Stimulated activated naive CD4-positive, alpha-beta T cell (primary cell): ENCODE results near the gene SNX2.
"Not testable (repeated sequence)": the region's sequence is repeated elsewhere in the genome, so short reads cannot be mapped to it uniquely, and the experiment has no call there.

Experiments
- DNase-seq, 6 experiments: peaks; one replicate each; lab custom pipeline; 2025; lab: John Stamatoyannopoulos, UW

Gene SNX2, protein sequence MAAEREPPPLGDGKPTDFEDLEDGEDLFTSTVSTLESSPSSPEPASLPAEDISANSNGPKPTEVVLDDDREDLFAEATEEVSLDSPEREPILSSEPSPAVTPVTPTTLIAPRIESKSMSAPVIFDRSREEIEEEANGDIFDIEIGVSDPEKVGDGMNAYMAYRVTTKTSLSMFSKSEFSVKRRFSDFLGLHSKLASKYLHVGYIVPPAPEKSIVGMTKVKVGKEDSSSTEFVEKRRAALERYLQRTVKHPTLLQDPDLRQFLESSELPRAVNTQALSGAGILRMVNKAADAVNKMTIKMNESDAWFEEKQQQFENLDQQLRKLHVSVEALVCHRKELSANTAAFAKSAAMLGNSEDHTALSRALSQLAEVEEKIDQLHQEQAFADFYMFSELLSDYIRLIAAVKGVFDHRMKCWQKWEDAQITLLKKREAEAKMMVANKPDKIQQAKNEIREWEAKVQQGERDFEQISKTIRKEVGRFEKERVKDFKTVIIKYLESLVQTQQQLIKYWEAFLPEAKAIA

DNA sequence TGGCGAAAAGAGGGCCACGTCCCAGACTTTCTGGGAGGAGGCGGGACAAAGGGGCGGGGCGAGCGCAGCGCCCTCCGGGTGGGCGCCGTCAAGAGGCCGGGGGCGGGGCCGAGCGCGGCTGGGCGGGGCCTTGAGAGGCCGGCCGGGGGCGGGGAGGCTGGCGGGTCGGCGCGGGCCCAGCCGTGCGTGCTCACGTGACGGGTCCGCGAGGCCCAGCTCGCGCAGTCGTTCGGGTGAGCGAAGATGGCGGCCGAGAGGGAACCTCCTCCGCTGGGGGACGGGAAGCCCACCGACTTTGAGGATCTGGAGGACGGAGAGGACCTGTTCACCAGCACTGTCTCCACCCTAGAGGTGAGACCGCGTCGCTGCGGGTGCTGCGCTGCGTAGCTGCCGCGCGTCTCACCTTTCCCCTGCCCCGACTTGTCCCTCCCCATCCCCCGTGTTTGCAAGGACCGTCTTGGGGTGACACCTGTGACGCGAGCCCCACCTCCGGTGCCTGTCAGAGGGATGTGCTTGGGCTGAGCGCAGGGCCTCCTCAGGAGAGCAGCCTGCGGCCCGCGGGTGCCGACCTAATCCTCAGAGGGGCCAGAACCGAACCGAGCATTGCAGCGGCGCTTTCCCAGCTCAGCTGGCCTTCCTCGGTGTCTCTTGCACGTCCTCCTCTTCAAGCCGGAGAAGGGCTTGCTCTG, at the start of gene SNX2:
Gene SNX2, plus strand, starts transcription at position 220 of the 689 bp plus-strand sequence. Its CDS starts 24 bp downstream, at position 244.
- DNase-seq = peak; percentile 78 to 94 (median 88)

DNA sequence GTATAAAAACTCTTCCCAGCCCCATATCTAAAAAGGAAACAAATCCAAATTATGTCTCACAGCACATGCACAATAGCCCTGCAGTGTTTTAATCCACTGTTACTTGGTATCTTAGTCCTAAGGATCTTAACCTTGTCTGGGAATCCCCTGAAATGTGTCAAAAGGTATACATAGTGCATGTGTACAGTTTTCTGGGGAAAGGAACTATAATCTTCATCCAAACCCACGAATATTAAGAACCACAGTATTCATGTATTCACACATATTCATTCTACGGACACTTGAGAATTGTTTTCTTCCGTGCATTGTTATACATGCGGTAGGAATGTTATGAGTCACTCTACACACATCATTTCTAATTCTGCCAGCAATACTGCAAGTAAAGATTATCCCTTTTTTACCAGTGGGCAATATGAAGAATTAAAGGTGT, 47.8 kb upstream of the SNX2 start:
- no peak for DNase-seq

DNA sequence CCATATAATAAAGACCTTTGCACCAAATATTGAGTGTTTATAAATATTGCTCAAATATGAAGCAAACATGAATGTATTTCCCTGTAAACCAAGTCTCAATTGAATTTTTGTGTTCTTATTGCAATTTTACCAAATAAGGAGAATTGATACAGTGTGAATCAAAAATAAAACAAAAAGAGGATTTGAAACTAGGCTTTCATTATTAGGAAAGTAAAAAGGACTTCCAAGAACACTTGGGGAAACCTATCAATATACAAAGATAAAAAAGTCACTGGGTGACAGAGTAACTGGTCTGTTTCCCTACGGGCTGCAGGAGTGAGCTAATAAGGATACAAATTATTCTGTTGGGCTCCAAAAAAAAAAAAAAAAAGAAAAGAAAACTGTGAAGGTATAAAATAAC, 44.8 kb upstream of the SNX2 start:
- DNase-seq = no peak

DNA sequence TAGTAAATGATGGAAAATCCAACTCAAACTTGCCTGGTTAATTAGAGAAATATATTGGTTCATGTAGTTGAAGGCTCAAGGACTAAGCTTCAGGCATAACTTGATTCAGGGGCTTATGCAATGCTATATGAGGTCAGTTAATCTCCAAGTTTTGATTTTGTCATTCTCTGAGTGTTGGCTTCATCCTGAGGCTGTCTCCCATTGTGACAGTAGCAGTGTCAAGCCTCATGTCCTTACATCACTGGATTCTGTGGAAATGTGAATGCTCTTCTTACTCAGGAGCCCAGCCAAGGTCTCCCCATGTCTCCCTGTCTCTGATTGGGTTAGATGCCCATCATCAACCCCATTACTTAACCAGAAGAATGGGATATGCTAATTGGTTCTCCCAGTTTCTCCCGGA, 44.4 kb upstream of the SNX2 start:
- no peak for DNase-seq

DNA sequence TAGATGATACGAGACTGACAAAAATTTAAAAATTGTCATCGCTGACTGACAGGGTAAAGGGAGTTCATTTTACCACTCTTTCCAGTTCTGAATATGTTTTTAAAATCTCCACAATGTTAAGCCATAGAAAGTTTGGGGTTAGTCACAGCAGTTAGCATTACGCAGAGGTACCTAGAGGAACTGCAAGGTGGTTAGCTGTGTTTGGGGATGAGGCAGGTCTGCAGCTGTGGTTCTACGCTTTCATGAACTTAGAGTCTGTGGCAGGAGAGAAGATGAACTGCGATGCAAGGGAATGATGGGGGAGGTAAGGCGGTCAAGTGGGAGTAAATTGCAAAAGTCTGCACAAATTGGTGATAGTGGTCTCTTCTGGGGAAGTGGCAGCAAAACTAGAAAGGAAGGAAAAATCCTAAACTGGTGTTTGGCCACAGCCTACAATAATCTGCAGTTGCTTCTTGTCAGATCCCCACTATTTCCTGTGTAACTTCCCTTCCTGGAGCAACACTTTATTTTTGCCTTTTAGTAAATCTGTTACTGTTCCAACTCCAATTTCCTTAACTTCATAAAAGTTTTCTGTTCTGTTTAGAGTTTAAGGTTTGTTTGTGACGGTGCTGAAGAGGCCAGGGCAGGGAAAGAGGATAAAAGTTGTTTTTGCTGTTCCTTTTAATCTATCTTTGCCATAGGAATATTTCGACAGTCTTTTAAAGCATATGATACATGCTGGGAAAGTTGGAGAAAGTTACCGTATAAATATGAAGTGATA, 38.6 kb upstream of the SNX2 start:
- no peak for DNase-seq

DNA sequence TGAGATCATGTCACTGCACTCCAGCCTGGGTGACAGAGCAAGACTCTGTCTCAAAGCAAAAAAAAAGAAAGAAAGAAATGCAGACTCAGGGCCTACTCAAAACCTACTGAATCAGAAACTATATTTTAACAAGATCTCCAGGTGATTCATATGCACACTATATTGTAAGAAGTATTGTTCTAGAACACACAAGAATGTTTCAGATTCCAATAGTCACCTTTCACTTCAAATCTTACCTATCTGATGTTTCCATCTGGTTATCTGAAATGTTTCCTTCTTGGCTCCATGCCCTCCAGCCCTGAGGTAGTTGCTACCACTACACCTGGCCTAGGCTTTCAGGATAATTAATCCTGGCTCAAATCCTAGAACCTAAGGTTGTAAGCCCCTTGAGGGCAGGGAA, 36.8 kb upstream of the SNX2 start:
- no peak for DNase-seq

DNA sequence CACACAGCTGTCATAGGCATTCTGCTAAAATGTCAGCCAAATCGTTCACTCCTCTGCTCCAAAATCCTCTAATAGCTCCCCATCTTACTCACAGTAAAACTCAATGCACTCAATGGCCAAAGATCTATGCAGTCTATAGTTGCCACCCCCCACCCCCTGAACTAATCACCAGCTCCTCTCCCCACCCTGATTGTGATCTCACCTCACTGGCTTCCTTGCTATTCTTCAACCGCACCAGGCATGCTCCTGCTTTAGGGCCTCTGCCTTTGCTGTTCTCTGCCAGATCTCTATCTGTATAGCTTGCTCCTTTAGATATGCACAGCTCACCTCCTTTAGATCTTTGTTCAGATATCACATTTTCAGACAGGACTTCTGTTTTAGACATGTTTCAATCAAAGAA, 33.2 kb upstream of the SNX2 start:
- DNase-seq = no peak

DNA sequence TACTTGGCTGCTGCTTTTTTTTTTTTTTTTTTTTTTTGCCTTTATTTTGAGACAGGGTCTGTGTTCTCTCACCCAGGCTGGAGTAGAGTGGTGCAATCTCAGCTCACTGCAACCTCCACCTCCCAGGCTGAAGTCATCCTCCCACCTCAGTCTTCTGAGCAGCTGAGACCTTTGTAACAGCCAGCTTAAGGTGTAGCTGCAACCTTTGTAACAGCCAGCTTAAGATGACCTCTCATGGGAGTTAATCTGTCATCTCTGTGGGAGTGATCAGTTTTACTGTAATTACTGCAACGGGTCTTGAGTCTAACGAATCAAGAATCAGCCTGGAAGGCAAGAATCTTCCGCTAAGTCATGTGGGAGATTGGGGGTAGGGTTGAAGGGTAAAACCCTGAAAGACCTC, 31.6 kb upstream of the SNX2 start:
- DNase-seq = no peak

DNA sequence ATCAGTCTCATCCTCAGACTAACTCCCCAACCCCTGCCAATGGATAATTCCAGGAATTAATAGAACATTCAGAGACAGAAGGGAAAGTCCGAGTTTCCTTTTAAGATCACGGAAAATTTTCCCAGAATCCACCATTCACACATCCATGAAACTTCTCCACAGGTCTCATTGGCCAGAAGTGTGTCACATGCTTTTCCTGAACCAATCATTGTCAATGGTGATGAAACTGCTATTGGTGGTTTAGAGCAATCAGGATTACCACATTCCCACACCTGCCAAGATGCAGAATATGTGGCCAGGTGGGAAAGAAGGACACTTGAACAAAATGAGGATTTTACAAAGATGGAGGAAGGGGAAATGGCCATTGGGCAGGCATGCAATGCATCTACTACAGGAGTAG, 29.3 kb upstream of the SNX2 start:
- no peak for DNase-seq

DNA sequence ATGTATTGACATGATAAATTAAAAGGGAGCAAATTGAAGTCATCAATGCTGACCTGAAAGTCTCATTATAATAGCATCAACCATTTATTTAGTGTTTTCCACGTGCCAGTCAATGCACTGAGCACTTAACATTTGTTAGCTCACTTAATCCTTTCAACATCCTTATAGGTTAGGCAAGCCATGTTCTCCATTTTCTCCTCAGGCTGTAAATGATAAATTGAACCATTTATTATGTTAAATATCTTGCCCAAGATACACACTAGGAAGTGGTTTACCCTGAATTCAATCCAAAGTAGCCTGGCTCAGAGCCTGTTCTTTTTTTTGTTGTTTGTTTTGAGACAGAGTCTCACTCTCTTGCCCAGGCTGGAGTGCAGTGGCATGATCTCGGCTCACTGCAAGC, 25.0 kb upstream of the SNX2 start:
- DNase-seq = no peak

DNA sequence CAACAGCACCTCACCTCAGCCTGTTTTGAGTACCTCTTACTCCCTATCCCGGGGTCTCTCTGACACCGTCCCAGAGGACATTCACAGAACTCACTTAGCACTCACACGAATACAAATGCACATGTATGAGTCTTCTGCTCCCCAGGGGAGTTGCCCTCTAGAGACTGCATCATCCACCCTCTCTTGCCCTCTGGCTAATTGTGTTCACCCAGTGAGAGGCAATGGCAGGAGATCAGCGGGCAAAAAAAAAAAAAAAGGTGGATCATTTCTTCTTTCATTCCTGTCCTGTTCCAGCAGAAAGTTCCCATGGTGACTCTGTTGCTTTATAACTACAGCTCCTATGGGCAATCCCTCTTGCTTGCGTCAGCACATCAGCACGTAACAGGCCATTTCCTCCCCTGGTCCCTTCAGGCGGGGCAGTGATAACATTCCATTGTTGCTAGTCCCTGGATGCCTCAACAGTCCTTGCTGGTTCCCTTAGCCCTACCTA, 23.5 kb upstream of the SNX2 start:
- DNase-seq = no peak

DNA sequence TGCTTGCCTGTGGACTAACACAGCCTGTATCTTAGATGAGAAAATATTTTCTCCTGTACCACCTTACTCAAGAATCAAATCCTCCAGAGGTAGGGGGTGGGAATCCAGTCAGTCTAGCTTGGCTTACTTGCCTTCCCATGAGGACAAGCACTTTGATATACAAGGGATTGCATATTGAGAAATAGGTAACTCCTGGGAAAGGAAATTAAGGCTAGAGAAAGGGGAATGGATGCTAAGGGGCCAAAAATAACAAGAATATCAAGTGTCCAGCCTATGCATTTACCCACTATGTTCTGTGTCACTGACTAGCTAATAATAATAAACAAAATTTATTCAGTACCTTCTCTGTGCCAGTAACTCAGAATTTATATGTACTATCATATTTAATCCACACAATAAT, 21.4 kb upstream of the SNX2 start:
- DNase-seq = no peak

DNA sequence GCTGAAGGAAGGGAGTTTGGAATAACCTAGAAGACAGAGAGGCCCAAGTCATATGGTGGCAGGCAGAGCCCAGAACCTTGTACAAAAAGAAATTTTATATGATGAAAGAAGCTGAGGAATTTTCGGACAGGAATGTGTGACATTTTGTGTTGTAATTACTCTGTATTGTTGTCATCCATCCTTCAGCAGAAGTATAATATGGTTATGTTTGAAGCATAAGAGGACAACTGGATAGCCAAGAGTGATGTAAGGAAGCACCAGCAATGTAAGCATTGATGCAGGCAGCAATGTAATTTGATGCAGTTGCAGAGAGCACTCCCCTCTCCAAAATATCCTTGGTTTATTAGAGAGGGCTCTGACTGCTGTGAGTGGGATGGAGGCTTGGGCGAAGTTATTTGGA, 19.1 kb upstream of the SNX2 start:
- no peak for DNase-seq

DNA sequence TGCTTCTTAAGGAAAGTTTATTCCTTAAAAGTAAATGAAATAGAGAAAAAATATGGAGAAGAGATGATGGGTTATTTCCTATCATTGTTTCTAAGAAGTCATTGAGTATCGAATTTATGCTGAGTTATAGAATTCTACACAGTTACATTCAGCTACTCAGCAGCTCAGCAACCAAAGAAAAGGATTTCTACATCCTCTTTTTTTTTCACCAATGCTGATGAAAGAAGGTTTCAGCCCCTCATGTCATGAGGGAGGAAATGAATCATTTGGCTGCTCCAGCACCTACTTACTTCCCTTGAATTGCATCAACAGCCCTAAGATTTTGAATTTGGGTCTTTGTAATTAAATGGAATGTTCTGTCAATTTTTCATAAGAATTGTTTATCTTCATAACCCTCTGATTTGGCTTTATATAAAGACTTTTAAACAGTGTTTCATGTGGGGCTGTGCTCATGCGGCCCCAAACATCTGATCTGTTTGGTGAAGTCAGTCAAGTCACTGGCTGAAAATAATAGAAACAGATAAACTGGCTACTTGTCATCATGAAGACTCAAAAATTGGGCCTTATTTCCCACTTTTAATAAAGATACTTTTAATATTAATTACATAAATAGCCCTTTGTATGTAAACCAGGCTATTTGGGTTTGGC, 18.5 kb upstream of the SNX2 start:
- no peak for DNase-seq

DNA sequence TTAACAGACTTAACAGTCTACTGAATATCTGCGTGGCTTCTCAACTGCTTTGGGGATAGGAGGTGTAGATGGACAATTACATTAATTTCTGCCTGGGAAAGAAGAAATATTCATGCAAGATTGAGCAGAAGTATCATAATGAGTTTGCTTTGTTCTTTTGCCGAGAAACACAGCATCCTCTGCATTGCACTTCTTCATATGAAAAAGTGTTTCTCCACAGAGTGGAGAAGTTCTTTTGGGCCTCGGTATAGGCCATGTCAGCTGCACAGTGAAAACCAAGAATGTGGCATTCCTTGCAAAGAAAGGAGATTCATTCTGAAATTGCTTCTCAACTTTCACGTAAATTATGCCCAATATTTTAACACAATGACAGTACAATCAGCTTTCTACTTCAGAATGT, 17.6 kb upstream of the SNX2 start:
- DNase-seq = no peak

DNA sequence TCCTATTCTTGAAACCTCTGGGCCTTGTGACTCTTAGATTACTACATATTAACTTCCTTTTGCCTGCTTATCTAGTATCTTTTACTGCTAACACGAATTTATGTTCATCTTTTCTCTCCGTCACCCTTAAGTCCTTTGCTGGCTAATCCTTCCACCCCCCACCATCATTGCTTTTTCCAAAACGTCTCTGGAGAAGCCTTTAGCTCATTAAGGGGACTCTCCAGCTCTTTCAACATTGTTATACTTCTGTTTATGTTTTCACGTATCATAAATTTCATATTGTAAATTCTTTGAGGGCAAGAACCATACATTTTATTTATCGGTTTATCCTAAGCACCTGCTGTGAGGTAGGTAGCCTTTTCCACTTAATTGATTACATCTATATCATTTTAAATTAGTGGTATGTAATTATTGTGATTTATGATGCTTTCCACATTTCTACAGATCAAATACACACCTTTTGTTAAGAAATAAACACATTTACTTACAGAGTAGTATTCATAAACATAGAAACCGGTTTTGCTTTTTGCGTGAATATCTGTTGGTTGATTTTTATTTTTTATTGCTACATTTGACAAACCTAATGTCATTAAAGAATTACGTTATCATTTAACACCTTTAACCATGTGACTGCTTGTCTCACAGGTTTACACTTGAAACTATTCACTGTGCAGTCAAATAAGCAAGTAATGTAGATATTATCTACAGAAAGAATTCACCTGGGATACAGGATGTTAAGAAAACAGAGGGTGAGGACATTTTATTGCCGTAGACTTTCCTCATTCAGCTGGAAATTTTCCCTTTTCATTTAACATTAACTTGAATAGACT, 15.4 kb upstream of the SNX2 start:
- no peak for DNase-seq

DNA sequence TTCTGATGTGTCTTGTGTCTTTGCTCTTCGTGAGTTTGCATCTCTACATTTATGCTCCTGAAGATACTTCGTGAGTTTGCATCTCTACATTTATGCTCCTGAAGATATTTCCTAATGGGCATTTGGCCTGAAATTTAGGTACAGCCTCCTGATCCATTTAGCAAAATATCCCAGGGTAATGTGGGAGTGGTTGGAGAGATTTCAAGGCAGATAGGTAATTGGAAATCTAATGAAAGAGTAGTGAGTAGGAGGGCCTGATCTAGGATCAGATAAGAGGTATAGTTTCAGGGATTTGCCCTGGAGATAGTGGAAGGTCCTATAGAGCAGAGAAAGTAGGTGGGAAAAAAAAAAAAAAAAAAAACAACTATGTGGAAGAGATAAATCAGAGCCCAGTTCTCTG, 14.6 kb upstream of the SNX2 start:
- no peak for DNase-seq

DNA sequence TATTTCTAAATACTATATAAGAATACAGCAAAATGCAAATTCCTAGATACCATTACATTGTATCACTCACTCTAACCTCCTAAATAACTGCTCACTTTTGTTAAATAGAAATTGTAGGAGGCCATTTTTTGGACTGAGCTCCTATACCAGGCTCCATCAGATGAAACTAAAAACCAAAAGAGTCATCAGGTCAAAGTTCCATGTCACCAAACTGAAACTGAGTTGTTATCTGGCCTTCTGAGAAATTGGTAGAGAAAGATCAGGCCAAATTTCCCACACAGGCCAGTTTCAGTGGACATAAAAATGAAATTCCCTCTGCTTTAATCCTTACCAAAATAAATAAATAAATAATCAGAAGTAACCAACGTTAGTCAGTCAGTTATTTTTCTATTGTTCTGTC, 13.8 kb upstream of the SNX2 start:
- no peak for DNase-seq

DNA sequence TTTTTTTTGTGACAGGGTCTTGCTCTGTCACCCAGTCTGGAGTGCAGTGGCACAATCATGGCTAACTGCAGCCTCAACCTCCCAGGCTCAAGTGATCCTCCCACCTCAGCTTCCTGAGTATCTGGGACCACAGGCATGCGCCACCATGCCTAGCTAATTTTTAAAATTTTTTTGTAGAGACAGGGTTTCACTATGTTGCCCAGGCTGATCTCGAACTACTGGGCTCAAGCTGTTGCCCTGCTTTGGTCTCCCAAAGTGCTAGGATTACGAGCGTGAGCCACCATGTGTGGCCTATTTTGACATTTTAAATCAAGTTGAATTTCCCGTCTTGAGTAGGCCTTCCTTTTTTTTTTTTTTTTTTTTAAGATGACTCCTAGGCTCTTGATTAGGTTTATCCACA, 13.0 kb upstream of the SNX2 start:
- DNase-seq = not testable (repeated sequence)

DNA sequence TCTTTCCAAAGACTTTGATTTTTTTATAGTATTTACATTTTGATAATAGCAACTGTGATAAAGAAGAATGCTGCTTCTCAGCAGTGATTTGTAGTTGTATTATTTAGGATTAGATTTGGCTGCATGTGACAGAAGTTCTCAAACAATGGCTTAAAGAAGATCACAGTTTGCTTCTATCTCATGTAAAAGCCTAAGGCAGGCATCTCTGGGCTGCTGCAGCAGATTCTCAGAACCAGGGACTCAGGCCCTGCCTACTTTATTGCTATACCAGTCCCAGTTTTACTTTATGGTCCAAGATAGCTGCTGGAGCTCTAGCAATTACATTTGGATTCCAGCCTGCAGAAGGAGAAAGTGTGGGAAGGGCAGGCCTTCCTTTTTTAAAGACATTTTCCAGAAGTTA, 8.8 kb upstream of the SNX2 start:
- no peak for DNase-seq

DNA sequence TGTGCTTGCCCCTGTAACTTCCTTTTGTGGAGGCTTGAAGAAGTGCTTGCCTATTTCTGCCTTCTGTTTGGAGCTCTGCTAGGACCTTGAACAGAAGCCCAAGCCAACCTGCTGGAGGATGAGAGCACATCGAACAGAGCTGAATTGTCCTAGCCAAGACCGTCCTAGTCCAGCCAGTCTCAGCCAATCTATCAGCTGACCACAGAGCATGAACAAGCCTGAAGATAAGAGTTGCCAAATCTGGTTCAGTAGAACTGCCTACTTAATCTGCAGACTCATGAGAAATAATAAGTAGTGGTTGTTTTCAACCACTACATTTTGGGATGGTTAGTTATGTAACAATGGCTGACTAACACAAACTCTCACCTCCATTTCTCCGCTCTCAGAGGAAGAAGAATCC, 4.4 kb upstream of the SNX2 start:
- DNase-seq = no peak
